HG02610 (cell line): ENCODE data around the gene SYTL3.
"Not testable (repeated sequence)": the region's sequence is repeated elsewhere in the genome, so short reads cannot be mapped to it uniquely, and the experiment has no call there.

ENCODE experiments used
- ATAC-seq: cut with Tn5 transposase; IDR thresholded peaks from one replicate; pipeline ENCODE4 v1.9.1; 2021; ENCODE audit warnings: mild to moderate bottlenecking, moderate library complexity; ENCODE audit not compliant: unreplicated experiment

Gene SYTL3

DNA sequence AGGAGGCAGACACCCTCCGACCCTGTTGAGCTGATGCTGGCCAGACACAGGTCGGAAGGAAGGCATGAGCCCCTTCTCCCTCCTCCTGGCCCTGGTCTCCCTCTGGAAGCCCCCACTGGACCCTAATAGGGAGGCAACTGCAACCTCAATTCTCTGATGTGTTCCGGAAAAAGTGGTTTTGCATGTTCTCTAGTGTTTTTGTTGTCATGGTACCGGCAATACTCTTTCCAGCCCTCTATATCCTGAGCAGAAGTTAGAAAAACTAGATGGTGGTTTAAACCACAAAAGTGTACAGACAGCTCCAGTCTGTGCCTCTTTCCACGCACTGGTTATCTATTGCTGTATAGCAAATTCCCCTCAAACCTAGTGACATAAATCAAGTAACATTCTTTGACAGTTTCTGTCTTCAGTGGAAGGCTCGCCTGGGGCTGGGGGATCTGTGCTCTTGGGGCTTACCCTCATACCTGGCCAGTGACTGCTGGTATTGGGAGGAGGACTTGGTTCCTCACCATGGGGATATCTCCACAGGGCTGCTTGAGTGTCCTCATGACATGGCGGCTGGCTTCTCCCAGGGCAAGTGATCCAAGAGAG is 37.0 kb downstream of the SYTL3 start:
- ATAC-seq = peak; percentile 85

DNA sequence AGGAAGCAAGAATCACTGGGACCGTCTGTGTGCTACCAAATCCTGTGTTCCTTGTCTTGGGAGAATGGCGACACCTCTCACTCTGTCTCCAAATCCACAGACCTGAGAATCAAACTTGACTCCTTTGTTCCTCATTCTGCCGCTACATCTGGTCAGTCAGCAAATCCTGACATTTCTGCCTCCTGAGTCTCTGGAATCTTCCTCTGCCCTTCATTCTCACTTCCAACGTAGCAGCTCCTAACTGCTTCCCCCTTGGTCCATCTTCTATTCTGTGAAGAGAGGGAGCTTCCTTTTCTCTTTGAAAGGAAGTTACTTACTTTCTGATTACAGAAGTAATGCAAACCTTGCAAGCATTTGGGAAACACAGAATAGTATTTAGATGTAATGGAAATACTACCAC is 37.7 kb downstream of the SYTL3 start:
- no peak for ATAC-seq

DNA sequence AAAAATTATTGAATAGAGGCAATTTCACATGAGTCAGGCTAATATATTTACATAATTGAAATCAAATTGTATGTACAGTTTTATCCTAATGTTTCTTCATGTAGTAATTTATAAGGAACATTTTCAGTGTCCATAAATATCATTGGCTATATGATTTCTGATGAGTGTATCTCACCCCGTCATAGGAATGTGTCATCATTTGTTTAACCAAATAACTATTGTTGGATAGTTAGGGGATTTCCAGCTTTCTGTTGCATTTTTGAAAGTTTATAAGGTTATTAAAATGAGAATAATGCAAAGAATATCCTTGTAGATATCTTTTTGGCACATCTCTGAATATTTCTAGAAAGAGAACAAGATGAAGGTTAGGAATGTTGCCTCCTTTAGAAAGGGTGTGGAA is 39.0 kb downstream of the SYTL3 start:
- no peak for ATAC-seq

DNA sequence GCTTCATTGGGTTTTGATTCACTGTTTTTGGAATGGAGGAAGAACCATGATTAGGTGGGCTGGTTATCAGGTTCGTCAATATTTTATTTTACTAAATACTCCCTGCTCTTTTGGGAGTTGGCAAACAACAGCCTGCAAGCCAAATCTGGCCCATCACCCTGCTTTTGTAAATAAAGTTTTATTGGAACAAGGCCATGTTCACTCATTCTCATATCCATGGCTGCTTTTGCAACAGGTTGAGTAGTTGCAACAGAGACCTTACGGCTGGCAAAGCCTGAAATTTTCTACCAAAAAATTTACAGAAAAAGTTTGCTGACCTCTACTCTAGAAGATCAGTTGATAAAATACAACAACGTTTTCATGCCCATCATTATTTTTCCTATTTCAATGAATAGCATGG is 45.1 kb downstream of the SYTL3 start:
- ATAC-seq = no peak

DNA sequence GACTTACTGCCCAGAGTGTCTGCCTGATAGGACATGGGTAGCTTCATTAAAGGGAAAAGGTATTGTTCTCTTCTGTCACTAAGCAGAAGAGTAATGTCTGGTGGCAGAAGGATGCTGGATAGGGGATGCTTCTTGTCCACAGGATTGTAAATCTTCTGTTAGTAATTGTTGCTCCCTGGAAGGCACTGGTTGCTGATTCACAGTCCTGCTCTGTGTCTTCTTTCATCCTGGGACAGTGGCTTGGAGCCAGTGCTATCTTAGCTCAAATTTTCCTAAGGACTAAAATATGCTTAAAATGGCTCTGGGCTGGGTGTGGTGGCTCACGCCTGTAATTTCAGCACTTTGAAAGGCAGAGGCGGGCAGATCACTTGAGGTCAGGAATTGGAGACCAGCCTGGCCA is 48.0 kb downstream of the SYTL3 start:
- ATAC-seq = no peak

DNA sequence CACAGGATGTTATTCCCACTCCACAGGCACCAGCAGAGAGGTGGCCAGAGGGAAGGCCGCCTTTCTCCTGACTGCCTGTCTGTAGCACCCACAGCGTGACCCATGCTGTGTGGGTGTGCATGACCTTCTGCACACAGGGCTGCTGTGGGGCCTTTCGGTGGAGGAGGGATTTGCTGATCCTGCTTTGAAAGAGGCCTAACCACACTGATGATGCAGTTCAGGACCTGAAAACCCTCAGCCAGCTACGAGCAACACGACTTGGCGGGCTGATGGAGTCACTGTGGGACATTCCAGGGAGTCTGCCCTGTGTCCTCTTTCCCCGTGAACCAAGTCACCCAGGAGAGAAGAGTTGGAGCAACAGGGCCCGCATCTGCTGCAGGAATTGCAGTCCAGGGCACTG is 49.1 kb downstream of the SYTL3 start:
- ATAC-seq = no peak

DNA sequence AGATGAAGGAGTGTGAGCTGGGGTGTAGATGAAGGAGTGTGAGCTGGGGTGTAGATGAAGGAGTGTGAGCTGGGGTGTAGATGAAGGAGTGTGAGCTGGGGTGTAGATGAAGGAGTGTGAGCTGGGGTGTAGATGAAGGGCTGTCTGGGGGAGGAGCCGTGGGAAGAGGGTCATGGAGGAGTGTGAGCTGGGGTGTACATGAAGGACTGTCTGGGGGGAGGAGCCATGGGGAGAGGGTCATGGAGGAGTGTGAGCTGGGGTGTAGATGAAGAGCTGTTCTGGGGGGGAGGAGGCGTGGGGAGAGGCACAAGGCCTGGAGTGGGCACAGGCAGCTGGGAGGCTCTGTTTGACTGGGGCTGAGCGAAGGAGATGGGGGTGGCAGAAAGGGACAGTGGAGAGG is 51.4 kb downstream of the SYTL3 start:
- ATAC-seq = not testable (repeated sequence)

DNA sequence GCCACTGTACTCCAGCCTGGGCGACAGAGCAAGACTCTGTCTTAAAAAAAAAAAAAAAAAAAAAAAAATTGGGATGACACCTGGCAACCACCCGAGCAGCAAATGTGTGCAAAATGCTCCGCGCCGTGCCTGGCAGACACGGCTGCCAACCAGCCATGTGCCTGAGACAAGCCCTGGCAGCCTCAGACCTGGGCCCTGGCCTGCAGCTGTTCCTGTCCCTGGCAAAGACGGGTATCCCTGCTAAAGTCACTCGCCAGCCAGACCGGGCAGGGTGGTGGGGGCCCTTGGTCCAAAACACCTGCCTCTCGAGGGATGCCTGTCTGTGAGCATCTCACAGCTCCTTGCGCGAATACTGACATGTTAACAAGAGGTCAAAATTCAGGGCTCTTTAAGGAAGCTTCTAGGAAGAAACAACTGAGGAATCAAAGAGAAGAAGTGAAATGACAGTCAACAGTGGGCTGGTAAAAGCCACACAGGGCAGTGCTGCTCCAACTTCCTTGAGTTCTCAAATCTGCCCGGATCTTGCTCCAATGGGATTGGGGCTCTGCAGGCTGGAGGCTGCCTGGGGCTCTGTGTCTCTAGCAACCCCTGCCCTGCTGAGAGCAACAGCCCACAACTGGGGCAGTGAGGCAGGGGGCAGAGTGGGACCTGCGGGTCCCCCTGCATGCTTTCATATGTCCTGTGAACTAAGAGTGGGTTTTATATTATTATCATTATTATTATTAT is 53.4 kb downstream of the SYTL3 start:
- no peak for ATAC-seq

DNA sequence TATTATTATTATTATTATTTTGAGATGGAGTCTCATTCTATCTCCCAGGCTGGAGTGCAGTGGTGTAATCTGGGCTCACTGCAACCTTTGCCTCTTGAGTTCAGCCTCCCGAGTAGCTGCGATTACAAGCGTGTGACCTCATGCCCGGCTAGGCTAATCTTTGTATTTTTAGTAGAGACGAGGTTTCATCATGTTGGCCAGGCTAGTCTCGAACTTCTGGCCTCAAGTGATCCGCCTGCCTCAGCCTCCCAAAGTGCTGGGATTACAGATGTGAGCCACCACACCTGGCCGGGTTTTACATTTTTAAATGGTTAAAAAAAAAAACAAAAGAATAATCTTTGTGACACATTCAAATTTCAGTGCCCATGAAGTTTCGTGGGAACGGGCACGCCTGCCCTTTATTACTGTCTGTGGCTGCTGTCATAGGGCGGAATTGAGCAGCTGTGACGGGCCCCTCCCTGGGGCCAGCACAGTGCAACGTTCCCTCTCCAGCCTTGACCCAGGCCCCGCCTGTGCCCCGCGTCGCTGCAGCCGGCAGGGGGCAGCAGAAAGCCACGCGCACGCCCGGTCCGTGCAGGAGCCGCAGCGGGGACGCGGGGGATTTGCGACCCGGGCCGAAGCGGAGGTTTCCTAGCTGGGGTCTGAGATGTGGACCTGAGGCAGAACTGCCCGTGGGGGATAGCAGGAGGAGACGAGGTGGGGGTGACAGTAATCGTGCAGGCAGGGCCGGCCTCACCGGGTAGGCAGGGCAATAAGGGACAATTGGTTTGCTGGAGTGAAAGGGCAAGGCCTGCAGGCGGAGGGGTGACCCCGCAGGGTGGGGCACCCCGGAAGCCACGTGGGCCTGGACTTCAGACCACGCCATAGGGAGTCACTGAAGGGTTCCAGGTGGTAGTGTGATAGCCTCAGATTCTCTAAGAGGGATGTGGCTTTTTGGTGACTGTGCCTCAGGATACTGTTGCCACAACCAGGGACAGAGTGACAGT is 54.3 kb downstream of the SYTL3 start:
- ATAC-seq = peak; percentile 96

DNA sequence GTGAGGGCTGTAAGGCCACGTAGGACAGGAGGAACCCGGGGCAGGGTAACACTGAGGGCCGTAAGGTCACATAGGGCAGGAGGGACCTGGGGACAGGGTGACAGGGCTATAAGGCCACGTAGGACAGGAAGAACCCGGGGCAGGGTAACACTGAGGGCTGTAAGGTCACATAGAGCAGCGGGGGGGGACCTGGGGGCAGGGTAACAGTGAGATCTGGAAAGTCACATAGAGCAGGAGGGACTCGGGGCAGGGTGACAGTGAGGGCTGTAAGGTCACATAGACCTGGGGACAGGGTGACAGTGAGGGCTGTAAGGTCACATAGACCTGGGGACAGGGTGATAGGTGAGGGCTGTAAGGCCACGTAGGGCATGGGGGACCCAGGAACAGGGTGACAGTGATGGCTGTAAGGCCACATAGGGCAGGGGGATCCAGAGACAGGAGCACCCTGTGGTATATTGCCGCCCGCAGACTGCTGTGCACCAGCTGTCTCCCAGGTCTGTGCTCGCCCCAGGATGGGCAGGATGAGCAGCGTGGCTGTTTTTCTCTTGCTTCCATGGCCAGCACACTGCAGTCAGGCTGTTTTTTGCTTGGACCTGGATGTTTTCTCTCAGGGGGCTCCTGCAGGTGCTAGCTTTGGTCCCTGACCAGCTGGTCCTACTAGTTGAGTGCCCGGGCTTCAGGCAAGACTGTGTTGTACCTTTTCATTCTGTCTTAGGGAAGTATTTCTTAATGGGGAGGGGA is 55.7 kb downstream of the SYTL3 start:
- ATAC-seq = no peak

DNA sequence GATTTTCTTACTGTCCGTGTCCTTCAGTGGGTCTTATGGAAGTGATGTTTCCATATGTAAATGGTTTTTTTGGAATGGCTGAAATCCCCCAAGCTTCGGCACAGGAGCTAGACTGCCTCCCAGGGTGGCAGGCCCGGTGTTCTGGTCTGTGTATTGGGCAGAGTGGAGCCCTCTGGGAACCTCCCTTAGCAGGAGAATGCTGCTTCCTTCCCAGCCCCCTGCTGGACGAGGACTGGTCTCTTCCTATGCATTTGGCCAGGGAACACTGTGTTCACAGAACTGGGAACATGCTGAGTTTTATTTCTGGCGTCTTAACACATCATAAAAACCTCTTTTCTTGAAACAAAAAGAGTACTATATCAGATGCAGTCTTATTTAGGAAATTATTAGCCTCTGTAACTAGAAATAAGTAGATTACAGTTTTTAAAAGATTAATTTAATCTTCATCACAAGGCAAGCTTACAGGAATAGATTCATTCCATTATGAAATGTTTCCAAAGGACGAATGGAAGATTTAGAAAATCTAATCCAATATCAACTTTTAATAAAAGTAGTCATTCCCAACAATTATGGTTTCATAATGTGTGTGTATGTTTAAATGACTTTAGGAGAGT is 56.6 kb downstream of the SYTL3 start:
- ATAC-seq = no peak

DNA sequence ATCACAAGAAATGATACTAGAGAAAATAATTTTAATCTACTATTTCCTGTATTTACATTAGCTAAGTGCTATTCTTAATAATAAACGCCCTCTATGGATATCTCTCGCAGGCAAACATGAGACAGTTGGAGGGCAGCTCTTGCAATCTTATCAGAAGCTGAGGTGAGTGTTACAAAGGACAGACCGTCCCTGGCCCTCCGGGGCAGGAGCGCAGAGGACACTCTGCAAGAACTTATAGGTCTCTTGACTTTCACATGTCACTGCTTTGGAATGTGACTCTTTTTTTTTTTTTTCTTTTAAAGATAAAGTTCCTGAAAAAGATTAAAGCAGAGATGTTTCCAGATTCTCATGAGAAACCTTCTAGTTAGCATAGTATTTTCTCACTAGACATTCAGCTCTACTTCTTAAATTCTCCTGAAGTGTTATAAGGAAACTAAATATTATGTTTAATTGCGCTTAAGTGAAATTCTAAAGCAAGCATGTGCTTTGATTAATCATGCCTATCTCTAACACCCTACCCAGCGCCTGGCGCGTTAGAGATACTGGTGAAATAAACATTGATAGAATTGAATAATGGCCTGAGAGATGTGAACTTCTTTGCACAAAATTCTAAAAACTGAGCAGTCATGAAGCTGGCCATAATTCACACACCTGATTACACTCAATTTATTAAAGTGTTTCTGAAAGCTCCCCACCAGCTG is 57.4 kb downstream of the SYTL3 start:
- no peak for ATAC-seq

DNA sequence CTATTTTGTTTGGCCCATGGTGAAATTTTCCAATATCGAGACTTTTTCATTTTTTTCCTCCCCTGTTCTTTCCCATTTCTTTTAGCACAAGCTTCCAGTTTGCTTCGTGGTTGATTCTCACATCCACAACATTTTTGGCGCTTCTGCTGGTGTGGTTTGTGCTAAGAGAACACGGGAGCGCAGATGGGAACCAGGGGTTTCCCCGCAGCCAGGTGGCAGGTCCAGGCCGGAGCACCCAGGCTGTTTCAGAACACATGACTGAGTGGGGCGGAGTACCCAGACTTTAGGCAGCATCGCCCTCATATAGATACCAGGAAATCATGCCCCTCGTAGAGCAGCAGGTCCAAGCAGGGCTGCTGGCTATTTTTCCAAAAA is 58.0 kb downstream of the SYTL3 start:
- no peak for ATAC-seq

DNA sequence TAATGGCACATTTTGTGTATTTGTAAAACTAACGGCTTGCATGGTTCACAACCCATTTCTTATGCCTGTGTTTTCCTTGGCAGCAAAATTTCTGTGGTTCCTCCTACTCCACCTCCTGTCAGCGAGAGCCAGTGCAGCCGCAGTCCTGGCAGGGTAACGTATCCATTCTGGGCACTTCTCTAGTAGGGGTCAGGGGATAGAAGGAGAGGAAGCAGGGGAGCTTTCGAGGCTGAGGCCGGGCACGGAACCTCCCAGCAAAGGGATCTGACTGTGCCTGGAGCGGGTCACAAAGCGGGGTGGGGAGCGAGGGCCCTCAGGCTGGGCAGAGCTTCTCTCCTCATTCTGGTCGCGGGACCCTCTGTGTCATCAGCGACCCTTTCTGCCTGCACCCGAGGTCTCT is 58.4 kb downstream of the SYTL3 start:
- ATAC-seq = no peak

DNA sequence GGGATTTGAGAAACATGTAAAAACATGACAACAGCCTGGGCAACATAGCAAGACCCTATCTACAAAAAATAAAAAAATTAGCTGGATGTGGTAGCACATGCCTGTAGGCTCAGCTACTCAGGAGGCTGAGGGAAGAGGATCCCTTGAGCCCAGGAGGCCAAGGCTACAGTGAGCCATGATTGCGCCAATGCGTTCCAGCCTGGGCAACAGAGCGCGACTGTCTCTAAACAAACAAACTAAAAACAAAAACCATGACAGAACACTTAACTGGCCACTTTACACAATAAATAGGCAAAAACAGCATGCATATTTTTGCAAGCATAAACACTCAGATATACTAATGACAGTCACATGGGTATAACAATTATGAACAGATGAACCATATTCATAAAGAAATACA is 60.0 kb downstream of the SYTL3 start:
- no peak for ATAC-seq

DNA sequence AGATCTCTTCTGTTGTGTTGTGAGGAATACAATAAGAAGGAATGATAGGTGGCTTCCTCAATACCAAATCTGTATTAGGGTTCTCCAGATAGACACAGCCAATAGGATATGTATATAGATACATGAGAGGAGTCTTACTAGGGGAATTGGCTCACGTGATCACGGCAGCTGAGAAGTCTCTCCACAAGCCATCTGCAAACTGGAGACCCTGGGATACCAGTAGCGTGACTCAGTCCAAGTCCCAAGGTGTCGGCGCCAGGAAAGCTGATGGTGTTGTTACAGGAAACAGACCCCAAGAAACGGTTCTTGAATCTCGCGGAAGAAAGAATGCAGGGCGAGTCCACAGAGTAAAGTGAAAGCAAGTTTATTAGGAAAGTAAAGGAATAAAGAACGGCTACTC is 61.4 kb downstream of the SYTL3 start:
- no peak for ATAC-seq

DNA sequence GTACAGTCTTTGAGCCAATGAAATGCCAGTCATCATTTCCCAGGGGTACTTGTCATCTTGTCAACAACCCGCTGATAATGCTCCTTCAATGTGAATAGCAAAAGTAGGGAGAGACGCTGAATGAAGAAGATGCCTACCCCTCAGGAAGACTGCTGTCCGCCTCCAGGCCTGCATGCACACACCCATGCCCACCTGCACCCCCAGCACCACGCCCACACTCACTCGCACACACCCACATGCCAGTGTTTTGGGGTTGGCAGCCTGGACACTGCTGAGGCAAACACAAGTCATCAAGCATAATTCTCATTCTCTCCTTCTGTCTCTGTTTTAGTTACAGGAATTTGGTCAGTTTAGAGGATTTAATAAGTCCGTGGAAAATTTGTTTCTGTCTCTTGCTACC is 63.6 kb downstream of the SYTL3 start:
- no peak for ATAC-seq

DNA sequence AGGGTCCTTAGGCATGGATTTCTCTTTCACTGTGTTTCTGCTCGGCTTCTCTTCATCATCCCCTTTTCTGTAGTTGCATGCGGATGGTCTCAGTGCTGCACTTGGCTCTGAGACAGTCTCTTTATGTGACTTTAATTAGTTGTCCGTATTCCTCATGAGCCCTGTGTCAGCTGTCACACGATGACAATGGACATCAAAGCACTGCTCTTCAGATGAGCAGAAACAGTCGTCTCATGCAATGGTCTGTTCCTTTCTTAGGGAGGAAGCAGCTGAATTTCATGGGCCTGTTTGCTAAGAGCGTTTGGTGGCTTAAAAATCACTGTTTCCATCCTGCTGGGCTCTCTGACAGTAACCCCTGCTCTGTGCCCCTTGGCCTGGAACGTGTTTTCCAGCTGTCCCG is 64.9 kb downstream of the SYTL3 start:
- ATAC-seq = no peak

DNA sequence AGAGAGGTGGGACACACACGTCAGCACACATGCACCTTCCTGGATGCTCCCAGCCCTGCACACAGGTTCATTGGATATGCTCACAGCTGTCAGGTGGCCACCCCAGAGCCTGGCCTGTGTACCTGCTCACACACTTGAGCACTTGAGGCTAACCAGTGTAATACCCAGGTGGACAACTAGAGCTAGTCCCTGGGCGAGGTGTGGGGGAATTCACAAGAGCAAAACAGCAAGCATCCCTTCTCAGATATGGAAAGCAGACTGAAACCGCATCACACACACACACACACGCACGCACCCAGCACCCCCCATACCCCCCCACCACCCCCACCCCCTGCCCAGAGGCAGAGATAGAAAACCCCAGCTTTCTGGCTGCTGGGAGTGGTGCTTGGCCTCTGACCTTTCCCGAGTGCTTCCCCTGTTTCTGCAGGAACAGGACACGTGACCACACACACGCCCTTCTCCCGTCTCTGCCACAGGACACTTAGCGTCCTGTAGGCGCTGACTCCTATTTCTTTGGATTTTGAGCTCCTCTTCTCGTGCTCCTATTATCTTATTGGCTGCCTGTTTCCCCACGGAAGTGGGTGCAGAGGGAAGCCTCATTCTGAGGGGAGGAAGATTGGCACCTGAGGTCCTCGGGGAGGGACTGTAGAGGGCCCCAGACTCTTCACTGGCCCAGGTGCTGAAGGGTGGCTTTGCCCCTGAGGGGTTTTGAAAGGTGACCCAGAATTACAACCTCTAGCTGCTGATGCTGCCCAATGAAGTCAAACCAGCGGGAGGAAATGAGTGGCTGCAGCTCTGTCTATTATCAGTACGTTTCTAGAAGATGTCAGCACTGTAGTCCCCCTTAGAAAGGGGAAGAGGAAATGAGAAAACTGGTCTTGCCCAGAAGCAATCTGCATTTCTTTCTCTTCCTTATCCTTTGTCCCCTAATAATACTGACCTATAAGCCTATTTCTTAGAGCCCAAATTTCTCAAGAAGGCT is 65.8 kb downstream of the SYTL3 start:
- ATAC-seq = peak; percentile 61
